Activated T-cell treated with anti-CD3 and anti-CD28 coated beads for 4 hours (primary cell): ENCODE measurements around the gene NPPB.
"Not testable (repeated sequence)": the region's sequence is repeated elsewhere in the genome, so short reads cannot be mapped to it uniquely, and the experiment has no call there.

Experiments used
- DNase-seq: peaks from one replicate; pipeline ENCODE4 v3.0.0-alpha.2; 2020

NPPB gene

GRCh38 chr1:11858613-11858967 is at the start of gene NPPB:
NPPB (minus strand) TSS chr1:11858945; CDS start chr1:11858833, 112 bp downstream.
- no peak for DNase-seq

GRCh38 chr1:11908095-11908675 is 49.4 kb upstream of the NPPB start:
- DNase-seq: no peak

DNA sequence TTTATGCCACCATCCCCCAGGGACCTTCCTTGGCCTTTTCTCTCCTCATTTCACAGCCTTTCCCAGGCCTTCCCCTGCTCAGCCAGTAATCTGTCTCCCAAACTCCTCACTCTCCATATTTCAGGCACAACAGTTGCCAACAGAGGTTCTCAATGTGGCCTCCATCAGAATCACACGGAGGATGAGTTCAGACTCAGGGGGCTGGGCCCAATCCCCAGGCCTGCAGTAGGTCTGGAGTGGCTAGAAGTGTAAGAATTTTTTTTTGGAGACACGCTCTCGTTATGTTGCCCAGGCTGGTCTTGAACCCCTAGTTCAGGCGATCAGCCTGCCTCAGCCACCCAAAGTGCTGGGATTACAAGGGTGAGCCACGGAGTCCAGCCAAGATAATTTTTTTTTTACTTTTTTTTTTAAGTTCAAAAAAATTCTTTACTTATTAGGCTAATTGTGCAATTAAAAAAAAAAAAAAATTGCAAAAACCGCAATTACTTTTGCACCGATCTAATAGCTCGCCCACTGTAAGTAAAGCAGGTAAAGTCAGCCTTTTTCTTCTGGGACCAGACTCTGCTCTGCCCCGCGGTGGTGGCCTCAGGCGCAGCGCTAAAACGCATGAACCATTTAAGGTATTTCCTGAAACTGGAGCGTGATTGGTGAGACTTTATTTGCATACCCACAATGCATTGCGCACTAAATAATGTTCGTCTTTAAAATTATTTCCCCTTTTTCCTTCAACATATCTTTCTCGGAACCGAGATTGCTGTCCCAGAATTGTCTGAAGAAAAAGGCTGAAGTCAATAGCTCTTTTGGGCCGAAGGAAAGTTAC is 48.7 kb upstream of the NPPB start:
- peak; percentile 71 for DNase-seq

DNA sequence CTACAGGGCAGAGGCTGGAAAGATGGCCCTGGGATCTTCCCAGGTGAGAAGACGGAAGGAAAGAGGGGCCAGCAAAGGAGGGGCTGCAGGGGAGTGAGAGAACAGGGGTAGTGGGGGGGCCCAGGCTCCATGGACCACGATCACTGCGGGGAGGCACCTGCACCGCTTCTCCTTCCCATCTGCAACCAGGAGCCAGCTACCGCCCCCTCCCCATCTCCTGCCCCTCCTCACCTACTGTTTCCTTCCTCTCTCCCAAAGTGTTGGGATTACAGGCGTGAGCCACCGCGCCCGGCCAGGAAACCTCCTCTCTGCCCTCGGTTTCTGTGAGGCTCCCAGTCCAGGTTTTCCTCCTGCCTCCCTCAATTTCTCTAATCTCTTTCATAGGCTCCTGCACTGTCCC is 48.1 kb upstream of the NPPB start:
- no peak for DNase-seq

DNA sequence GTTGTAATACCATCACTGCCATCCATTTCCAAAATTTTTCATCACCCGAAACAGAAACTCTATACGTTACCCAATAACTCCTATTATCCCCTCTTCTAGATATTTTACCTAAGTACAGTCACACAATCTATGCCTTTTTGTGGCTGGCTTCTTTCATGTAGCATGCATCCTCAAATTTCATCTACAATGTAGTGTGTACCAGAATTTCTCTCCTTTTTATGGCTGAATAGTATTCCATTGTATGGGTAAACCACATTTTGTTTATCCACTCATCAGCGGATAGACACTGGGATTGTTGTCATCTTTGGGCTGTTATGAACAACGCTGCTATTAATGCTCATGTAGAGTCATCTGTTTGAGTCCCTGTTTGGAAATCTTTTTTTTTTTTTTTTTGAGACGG is 46.2 kb upstream of the NPPB start:
- DNase-seq: no peak

GRCh38 chr1:11904156-11904555 is 45.4 kb upstream of the NPPB start:
- not testable (repeated sequence) for DNase-seq

DNA sequence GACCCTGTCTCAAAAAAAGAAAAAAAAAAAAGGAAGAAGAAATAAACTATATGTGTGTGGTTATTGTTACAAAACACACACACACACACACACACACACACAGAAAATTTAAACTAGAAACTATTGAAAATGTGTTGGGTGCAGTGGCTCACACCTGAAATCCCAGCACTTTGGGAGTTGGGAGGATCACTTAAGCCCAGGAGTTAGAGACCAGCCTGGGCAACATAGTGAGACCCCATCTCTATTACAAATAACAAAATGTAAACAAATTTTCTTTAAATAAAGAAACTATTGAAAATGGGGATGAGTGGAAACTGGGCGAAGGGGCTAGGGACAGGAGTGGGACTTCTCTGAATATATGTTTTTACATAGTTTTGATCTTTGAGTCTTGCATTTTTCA is 44.5 kb upstream of the NPPB start:
- DNase-seq: no peak

- not testable (repeated sequence) for DNase-seq
Observed at GRCh38 chr1:11901446-11901845, 42.7 kb upstream of the NPPB start.

DNA sequence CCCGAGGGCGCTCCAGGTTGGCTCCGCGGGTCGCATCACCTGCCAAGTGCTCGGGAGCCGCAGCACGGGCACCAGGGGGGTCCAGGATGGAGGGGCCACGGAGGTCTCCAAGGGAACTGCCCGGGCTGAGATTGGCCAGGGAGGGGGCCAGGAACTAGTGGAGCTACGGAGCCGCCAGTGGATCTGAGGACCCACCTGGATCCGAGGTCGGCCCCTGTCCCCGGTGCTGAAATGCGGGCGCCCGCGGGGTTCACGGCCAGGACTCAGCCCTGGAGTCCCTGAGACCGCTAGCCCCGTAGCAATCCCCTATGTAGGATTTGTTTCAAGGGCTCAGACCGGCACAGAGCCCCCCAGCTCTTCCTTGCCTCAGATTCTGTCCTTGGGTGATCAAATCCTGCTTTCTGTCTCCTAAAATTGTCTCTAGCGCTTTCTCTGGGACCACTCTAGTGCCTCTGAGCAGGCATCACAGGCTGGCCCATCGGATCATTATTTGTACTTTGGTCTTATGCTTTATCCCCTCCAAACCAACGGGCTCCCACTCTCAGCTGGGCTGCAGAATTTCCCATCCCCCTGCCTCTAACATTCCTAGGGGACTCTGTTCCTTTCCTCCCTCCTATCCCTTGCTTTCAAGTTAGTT is 40.2 kb upstream of the NPPB start:
- no peak for DNase-seq

DNA sequence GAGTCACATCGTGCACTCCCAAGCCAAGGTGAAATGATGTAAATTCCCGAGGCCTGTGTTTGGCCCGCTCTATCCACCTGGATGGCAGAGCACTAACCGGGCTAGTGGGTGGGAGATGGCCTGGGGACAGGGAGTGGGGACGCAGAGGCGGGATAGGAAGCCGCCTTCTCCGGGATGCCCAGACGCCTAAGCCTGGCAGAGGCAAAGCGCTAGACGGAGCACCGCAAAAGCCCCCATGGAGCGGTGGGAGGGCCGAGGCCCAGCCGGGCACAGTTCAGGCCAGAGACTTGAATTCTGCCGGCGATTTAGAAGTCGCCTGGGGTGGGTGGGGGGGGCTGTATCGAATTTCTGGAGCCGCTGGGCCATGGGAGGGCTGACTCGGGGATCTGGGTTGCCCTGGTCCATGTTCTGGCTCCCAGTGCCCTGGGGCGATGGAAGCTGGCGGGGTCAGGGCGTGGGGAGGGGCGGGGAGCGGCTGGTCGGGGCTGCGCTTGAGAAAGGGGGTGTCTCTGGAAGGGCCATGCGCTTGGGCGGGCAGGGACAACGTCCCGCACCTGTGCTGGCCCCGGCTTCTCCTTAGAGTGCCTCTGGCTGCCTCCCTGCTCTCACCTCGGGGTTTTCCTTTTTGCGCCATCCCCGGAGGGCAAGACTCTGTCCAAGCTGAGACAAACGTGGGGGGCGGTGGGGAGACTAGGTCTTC is 39.5 kb upstream of the NPPB start:
- no peak for DNase-seq

- not testable (repeated sequence) for DNase-seq
Observed at GRCh38 chr1:11894501-11894900, 35.8 kb upstream of the NPPB start.

DNA sequence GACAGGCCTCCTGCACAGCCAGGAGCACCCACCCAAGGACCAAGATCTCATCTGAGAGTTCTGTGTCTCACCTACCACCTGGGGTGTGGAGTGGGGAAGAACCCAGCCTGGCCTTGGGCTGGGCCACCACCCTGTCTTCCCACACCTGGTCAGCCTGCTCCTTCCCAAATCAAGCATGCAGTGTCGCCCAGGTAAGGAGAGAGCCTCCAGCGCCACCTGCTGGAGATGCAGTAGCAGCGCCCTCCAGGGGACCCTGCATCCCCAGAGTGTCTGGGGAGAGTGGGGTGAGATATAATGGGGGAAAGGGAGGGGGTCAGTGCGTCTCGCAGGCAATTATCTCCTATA is 35.1 kb upstream of the NPPB start:
- DNase-seq: peak; percentile 67

DNA sequence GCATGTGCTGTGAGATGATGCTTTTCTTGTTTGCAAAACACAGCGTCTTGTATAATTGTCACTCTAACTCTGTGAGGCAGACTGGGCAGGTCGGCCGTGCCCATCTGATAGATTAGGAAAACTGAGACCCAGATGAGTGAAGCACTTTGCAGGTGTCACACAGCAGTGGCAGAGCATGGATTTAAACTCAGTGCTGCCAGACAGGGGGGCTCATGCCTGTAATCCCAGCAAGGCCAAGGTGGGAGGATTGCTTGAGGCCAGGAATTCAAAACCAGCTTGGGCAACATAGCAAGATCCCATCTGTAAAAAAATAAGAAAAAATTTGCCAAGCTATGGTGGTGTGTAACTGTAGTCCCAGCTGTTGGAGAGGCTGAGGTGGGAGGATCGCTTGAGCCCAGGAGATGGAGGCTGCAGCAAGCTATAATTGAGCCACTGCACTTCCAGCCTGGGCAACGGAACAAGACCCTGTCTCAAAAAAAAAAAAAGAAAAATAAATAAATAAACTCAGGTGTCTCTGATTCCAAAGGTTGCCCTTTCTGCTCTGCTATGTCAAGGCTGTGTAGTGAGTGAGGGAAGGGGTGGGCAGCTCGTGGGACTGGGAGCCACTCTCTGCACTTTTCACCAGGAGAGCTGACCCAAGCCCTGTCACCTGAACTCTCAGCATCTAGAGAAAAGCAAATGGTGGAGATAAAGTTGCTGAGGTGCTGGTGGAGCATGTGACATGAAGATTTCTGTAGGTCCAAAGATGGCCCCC is 32.9 kb upstream of the NPPB start:
- no peak for DNase-seq

GRCh38 chr1:11888877-11889208 is 30.1 kb upstream of the NPPB start:
- DNase-seq: no peak

GRCh38 chr1:11888206-11888876 is 29.6 kb upstream of the NPPB start:
- DNase-seq: no peak

GRCh38 chr1:11887666-11888007 is 28.9 kb upstream of the NPPB start:
- DNase-seq: no peak

- no peak for DNase-seq
Observed at GRCh38 chr1:11886986-11887665, 28.4 kb upstream of the NPPB start.

DNA sequence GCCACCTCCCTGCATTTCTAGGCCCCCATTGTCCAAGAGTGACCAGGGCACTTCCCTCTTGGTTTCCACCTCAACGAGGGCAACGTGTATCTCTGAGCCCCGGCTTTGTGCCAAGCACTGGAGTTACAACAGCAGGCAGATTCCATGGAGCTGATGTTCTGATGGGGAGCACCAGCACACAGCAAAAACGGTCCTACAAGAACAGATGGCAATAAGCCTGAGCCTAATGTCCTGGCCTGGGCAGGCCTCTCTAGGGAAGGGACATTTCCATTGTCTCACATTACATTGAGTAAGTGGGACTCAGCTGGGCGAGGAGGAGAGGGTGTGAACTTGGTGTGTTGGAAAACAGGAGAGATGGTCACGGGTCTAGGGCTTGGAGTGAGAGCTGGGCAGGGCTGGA is 27.2 kb upstream of the NPPB start:
- no peak for DNase-seq

- DNase-seq: no peak
Observed at GRCh38 chr1:11882814-11883538, 24.2 kb upstream of the NPPB start.

GRCh38 chr1:11881749-11882441 is 23.1 kb upstream of the NPPB start:
- no peak for DNase-seq
